ENCODE results near the gene RABGGTB.

DNA sequence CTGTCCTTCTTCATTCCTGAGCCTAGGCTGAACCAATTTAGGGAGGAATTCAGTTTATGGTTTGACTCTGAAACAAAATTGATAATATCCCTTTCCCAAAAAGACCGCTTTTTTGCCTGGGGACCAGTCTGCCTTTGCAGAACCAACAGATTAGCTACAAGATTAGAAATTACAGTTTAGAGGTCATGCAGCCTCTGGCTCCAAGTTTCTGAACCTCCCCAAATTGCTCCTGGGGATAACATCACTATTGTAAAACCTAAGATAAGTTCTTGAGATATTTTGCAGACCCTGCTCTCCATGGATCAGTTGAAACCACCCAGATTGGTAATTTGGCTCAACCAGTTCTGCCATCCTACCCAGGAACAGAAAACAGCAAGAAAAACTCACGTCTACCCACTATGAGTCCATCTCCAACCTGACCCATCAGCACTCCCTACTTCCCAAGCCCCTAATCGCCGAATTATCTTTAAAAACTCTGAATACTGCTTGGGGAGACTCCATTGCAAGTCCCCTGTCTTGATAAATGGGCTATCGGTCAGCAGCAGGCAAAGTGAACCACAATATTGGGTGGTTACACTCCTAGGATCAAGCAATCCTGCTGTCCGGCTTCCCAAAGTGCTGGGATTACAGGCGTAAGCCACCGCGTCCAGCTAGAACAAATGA lies 605 bp upstream of the RABGGTB start:
- TF ChIP-seq, protein P1, sequence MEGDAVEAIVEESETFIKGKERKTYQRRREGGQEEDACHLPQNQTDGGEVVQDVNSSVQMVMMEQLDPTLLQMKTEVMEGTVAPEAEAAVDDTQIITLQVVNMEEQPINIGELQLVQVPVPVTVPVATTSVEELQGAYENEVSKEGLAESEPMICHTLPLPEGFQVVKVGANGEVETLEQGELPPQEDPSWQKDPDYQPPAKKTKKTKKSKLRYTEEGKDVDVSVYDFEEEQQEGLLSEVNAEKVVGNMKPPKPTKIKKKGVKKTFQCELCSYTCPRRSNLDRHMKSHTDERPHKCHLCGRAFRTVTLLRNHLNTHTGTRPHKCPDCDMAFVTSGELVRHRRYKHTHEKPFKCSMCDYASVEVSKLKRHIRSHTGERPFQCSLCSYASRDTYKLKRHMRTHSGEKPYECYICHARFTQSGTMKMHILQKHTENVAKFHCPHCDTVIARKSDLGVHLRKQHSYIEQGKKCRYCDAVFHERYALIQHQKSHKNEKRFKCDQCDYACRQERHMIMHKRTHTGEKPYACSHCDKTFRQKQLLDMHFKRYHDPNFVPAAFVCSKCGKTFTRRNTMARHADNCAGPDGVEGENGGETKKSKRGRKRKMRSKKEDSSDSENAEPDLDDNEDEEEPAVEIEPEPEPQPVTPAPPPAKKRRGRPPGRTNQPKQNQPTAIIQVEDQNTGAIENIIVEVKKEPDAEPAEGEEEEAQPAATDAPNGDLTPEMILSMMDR (conservative IDR thresholded peaks at IDR 0.05; ENCODE audit: low read length): no peak
- no peak for TF ChIP-seq EZH2phosphoT487 (IDR thresholded peaks at IDR 0.05; ENCODE audit: borderline replicate concordance)

All from Loucy (cell line).